Esophagus muscularis mucosa (tissue), 3 donors: ENCODE measurements around the gene MYH7B.

ENCODE experiments used
- CTCF ChIP-seq, 3 experiments: fragments of 200-600 bp in 2 of 3; fragments of 450-650 bp in 1 of 3; sonication (generic) in 2 of 3; IDR thresholded peaks; one replicate each; pipeline ENCODE4 v1.5.1; 2017 to 2019; ENCODE audit warnings: antibody characterized with exemption in 3 of 3, mild to moderate bottlenecking in 2 of 3, moderate library complexity in 1 of 3
- POLR2AphosphoS5 ChIP-seq, 2 donors: sonication (generic); formaldehyde crosslinking; IDR thresholded peaks; one replicate each; pipeline ENCODE4 v1.6.1; 2017; ENCODE audit warnings: antibody characterized with exemption in 2 of 2

GRCh38 chr20:34949120-34949519 is 6.5 kb upstream of the MYH7B start:
- no peak for TF ChIP-seq POLR2AphosphoS5 (IDR thresholded peaks at IDR 0.05)
- no peak for TF ChIP-seq CTCF (IDR thresholded peaks at IDR 0.05)
